DND-41 (cell line): Measurements from ENCODE around the gene RESF1.
A peak's percentile ranks its signal among the peaks of the same experiment; 100 is the strongest.

ENCODE experiments used
- ATAC-seq: fragments of 200-7000 bp; cut with Tn5 transposase; 3 replicates; pipeline ENCODE4 v1.9.1; 2021; ENCODE audit warnings: low read depth; ENCODE audit not compliant: insufficient read depth
- DNase-seq: peaks from one replicate; pipeline ENCODE4 v3.0.0-alpha.2; 2020
- H2AFZ ChIP-seq: 2 replicates; pipeline ENCODE4 v1.6.0; 2012; ENCODE audit warnings: low read depth, low read length
- H3K27ac ChIP-seq: 2 replicates; pipeline ENCODE4 v1.5.1; 2012; ENCODE audit warnings: low read length, inconsistent platforms
- H3K27me3 ChIP-seq: fragments of 200-600 bp; sonication (generic); 2 replicates; pipeline ENCODE4 v1.6.0; 2012; ENCODE audit warnings: low read length, mild to moderate bottlenecking, inconsistent platforms; ENCODE audit not compliant: insufficient read depth, poor library complexity
- H3K36me3 ChIP-seq: 2 replicates; pipeline ENCODE4 v1.5.1; 2012; ENCODE audit warnings: low read length, inconsistent platforms; ENCODE audit not compliant: insufficient read depth
- H3K4me1 ChIP-seq: 2 replicates; pipeline ENCODE4 v1.5.1; 2012; ENCODE audit warnings: mild to moderate bottlenecking, low read length; ENCODE audit not compliant: insufficient read depth
- H3K4me2 ChIP-seq: 2 replicates; pipeline ENCODE4 v1.6.0; 2012; ENCODE audit warnings: mild to moderate bottlenecking, moderate library complexity, low read length, inconsistent platforms; ENCODE audit not compliant: insufficient read depth
- H3K4me3 ChIP-seq, 2 experiments: fragments of 200-600 bp in 1 of 2; shearing (Covaris generic) in 1 of 2; 2 replicates each; pipeline ENCODE4 v1.5.1; 2012 to 2016; ENCODE audit warnings: inconsistent platforms in 2 of 2, low read length in 2 of 2, mild to moderate bottlenecking in 2 of 2, low read depth in 1 of 2, moderate library complexity in 1 of 2
- H3K79me2 ChIP-seq: 2 replicates; pipeline ENCODE4 v1.6.0; 2012; ENCODE audit warnings: low read length, inconsistent platforms; ENCODE audit not compliant: insufficient read depth
- H3K9ac ChIP-seq: 2 replicates; pipeline ENCODE4 v1.6.0; 2012; ENCODE audit warnings: low read depth, mild to moderate bottlenecking, inconsistent platforms, low read length, moderate library complexity
- H3K9me3 ChIP-seq: 2 replicates; pipeline ENCODE4 v1.5.1; 2012; ENCODE audit warnings: low read length, moderate library complexity, mild to moderate bottlenecking, inconsistent platforms; ENCODE audit not compliant: insufficient read depth, severe bottlenecking
- H4K20me1 ChIP-seq: 2 replicates; pipeline ENCODE4 v1.6.0; 2012; ENCODE audit warnings: low read length; ENCODE audit not compliant: insufficient read depth
- CTCF ChIP-seq: IDR thresholded peaks from 2 replicates; pipeline ENCODE4 v1.5.1; 2012; ENCODE audit warnings: borderline replicate concordance, low read length, moderate library complexity, mild to moderate bottlenecking; ENCODE audit not compliant: poor library complexity, severe bottlenecking; ENCODE audit errors: extremely low read depth
- EZH2 ChIP-seq: IDR thresholded peaks from 3 replicates; pipeline ENCODE4 v1.6.1; 2012; ENCODE audit warnings: borderline replicate concordance, low read depth, mild to moderate bottlenecking, moderate library complexity, low read length, inconsistent platforms; ENCODE audit not compliant: severe bottlenecking

The RESF1 gene

GRCh38 chr12:31959701-31960391, 631 bp downstream of the RESF1 start:
- Histone ChIP-seq H3K4me1 (peaks cover 59% of the 10 kb centered on the region), H3K79me2 (peaks cover 68% of the 10 kb centered on the region), H3K9ac (peak overlapping the region; percentile 90), H4K20me1 (peaks cover 22% of the 10 kb centered on the region; the same call in 1 of the 2 replicates), H2AFZ (peak overlapping the region; percentile 36), H3K4me3 (peak overlapping the region; percentile 51 to 74), H3K27ac (peak overlapping the region; percentile 90), H3K4me2 (peak overlapping the region; percentile 77), H3K36me3 (peaks cover 45% of the 10 kb centered on the region), H3K27me3 (no peaks in the 10 kb centered on the region), H3K9me3 (no peaks in the 10 kb centered on the region)
- DNase-seq (peak; percentile 71), ATAC-seq (peak; percentile 30)
- TF ChIP-seq EZH2 (no peak), CTCF (peak; percentile 54)

- Histone ChIP-seq H3K36me3 (peaks cover 58% of the 10 kb centered on the region), H2AFZ (no peak overlapping the region), H3K9me3 (no peaks in the 10 kb centered on the region), H4K20me1 (peaks cover 28% of the 10 kb centered on the region; the same call in 1 of the 2 replicates), H3K27ac (peak overlapping the region; percentile 90), H3K79me2 (peaks cover 80% of the 10 kb centered on the region), H3K9ac (peak overlapping the region; percentile 90), H3K4me3 (peak overlapping the region; percentile 51 to 74; a peak in 3 of 4 replicates), H3K27me3 (no peaks in the 10 kb centered on the region), H3K4me2 (peak overlapping the region; percentile 77), H3K4me1 (peaks cover 66% of the 10 kb centered on the region)
- peak; percentile 25 for DNase-seq
- no peak for ATAC-seq
- no peak for TF ChIP-seq EZH2
Observed at GRCh38 chr12:31961137-31961536, 1.9 kb downstream of the RESF1 start.

GRCh38 chr12:31962076-31962475, 2.9 kb downstream of the RESF1 start:
- no peak for DNase-seq

More at GRCh38 chr12:31962076-31962475, 2.9 kb downstream of the RESF1 start:
- no peak overlapping the region for H2AFZ ChIP-seq
- peak overlapping the region; percentile 90 for H3K27ac ChIP-seq
- peaks cover 70% of the 10 kb centered on the region for H3K4me1 ChIP-seq
- H3K79me2 ChIP-seq = peaks cover 90% of the 10 kb centered on the region
- no peak for TF ChIP-seq CTCF
- TF ChIP-seq EZH2 = no peak
- no peaks in the 10 kb centered on the region for H3K9me3 ChIP-seq
- H3K27me3 ChIP-seq = no peaks in the 10 kb centered on the region
- H4K20me1 ChIP-seq = peaks cover 34% of the 10 kb centered on the region; the same call in 1 of the 2 replicates
- peak overlapping the region in 1 of 2 experiments; percentile 74; a peak in 3 of 4 replicates for H3K4me3 ChIP-seq
- ATAC-seq = no peak
- H3K36me3 ChIP-seq = peaks cover 68% of the 10 kb centered on the region
- H3K4me2 ChIP-seq = peak overlapping the region; percentile 77
- H3K9ac ChIP-seq = peak overlapping the region; percentile 90; the same call in 1 of the 2 replicates
